Body of pancreas (tissue), 4 donors: ENCODE results near the gene PCYT2. TPM values are rescaled to one million over a fixed set of nuclear protein-coding genes. Genes with fewer than 3 reads are reported as not detected.

ENCODE experiments used
- ATAC-seq: fragments of 150-250 bp; one replicate; pipeline ENCODE4 v1.9.1; 2016
- DNase-seq, 4 donors: peaks; one replicate each; pipeline ENCODE4 v3.0.0-alpha.2; 2019
- H3K27ac ChIP-seq, 4 donors: fragments of 200-600 bp; sonication (generic); 1 replicate in 3 of 4; 2 replicates in 1 of 4; pipeline versions ENCODE4 v1.5.1 to v1.6.1; 2016 to 2019; ENCODE audit warnings: mild to moderate bottlenecking in 1 of 4, mixed read lengths in 1 of 4, moderate library complexity in 1 of 4
- H3K27me3 ChIP-seq, 2 donors: fragments of 200-600 bp; sonication (generic); one replicate each; pipeline ENCODE4 v1.6.0; 2016; ENCODE audit warnings: mild to moderate bottlenecking in 1 of 2
- H3K36me3 ChIP-seq, 2 donors: fragments of 200-600 bp; sonication (generic); replicated peaks in 1 of 2; 2 replicates each; pipeline ENCODE4 v1.5.1; 2016; ENCODE audit warnings: low read depth in 2 of 2; ENCODE audit not compliant: insufficient read depth in 1 of 2
- H3K4me1 ChIP-seq: fragments of 200-600 bp; sonication (generic); one replicate; pipeline ENCODE4 v1.6.0; 2016
- H3K4me3 ChIP-seq, 2 donors: fragments of 200-600 bp; sonication (generic); 1 replicate in 1 of 2; 2 replicates in 1 of 2; pipeline ENCODE4 v1.5.1; 2016 to 2019
- H3K9me3 ChIP-seq, 3 donors: fragments of 200-600 bp; sonication (generic); 1 replicate in 2 of 3; 2 replicates in 1 of 3; pipeline ENCODE4 v1.5.1; 2016
- CTCF ChIP-seq, 7 experiments: fragments of 450-650 bp in 4 of 7; fragments of 200-600 bp in 3 of 7; sonication (generic) in 3 of 7; IDR thresholded peaks; one replicate each; pipeline ENCODE4 v1.5.1; 2016 to 2019; ENCODE audit warnings: antibody characterized with exemption in 7 of 7
- POLR2A ChIP-seq, 3 donors: fragments of 450-650 bp; IDR thresholded peaks; one replicate each; pipeline ENCODE4 v1.6.1; 2016; ENCODE audit warnings: antibody characterized with exemption in 3 of 3, mild to moderate bottlenecking in 2 of 3
- WGBS, 2 donors: methylation state at CpG; one replicate each; pipeline ENCODE4 v1.1.5; 2017; 5-methylcytosine and 5-hydroxymethylcytosine counted together
- intact Hi-C: fragments of 100-400 bp; cut with DNase I; formaldehyde crosslinking; loops from one replicate; pipeline ENCODE4 v1.15.1; 2023
- total RNA-seq, 2 donors: library from RNA; depleted of rRNA; stranded (reverse); fragments of >200 nt; gene quantifications; one replicate each; pipeline ENCODE4 v1.1.0, GENCODE V29; 2016

PCYT2 gene
- total RNA-seq, 2 donors from 2014 or later, result 13.0 to 25.1 TPM

GRCh38 chr17:81867991-81868673, 43.1 kb downstream of the PCYT2 start:
- intact Hi-C loops, result no loop called here
- H3K9me3 ChIP-seq, result no peaks in the 10 kb centered on the region
- H3K4me3 ChIP-seq, result no peak overlapping the region
- no peak for TF ChIP-seq CTCF (IDR thresholded peaks at IDR 0.05)
- peak in 1 of 3 donors; percentile 44 for TF ChIP-seq POLR2A (IDR thresholded peaks at IDR 0.05)
- DNase-seq (peak in 1 of 4 donors; percentile 41), ATAC-seq (no peak)
- peak overlapping the region; percentile 95 to 99 (median 98) for H3K27ac ChIP-seq
- H3K27me3 ChIP-seq, result no peaks in the 10 kb centered on the region
- 55 to 70% methylated on average over 6 to 28 of the region's 28 CpGs for WGBS, 2 donors
- H3K4me1 ChIP-seq, result peaks cover 83% of the 10 kb centered on the region
- no peaks in the 10 kb centered on the region for H3K36me3 ChIP-seq

GRCh38 chr17:81867170-81867990, 43.8 kb downstream of the PCYT2 start:
- ATAC-seq (no peak), DNase-seq (peak; percentile 57 to 76 (median 65))
- Histone ChIP-seq H3K4me1 (peaks cover 79% of the 10 kb centered on the region), H3K4me3 (no peak overlapping the region), H3K36me3 (no peaks in the 10 kb centered on the region), H3K27me3 (no peaks in the 10 kb centered on the region), H3K27ac (peak overlapping the region; percentile 95 to 99 (median 98)), H3K9me3 (no peaks in the 10 kb centered on the region)
- intact Hi-C loops, result no loop called here
- no peak for TF ChIP-seq CTCF (IDR thresholded peaks at IDR 0.05)
- peak in 1 of 3 donors; percentile 46 for TF ChIP-seq POLR2A (IDR thresholded peaks at IDR 0.05)
- WGBS, 2 donors, result 32 to 33% methylated on average over 20 to 22 of the region's 23 CpGs

DNA sequence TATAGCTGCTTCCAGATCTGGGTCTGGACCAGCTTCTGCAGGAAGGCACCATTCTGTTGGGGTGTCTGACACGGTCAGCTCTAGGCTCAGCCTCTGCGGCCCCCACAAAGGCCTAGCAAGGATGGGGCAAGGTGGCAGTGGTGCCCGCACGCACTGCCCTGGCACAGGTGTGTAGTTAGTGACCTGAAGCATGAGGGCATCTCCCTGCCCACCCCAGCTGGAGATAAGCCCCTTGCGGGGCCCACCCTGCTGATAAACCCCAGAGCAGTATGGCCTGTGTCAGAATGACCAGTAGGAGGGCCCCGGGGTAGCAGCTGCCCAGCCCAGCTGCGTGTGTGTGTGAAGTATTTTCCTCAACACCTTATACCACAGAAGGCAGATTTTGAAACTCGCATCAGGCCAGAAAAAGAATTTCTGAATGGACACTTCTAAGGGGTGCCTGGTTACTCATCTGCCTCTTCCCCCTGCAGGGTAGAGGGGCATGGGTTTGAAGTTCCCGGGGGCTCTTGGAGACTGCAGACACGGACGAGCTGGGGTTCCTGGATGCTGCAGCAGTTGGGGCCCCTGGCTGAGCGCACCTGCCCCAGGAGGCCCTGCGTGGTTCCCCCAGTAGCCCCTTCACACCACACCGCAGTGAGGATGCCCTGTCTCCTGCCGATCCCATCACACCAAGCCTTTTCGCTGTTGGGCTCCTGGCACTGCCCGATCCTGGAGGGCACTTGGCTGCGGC, 44.6 kb downstream of the PCYT2 start:
- intact Hi-C loops, result no loop called here
- DNase-seq (no peak), ATAC-seq (no peak)
- Histone ChIP-seq H3K36me3 (no peaks in the 10 kb centered on the region), H3K27ac (peak overlapping the region; percentile 95 to 99 (median 98)), H3K9me3 (no peaks in the 10 kb centered on the region), H3K4me1 (peaks cover 82% of the 10 kb centered on the region), H3K4me3 (no peak overlapping the region), H3K27me3 (no peaks in the 10 kb centered on the region)
- no peak for TF ChIP-seq POLR2A (IDR thresholded peaks at IDR 0.05)
- no peak for TF ChIP-seq CTCF (IDR thresholded peaks at IDR 0.05)
- 60 to 64% methylated on average over 13 to 18 of the region's 18 CpGs for WGBS, 2 donors

- peak overlapping the region; percentile 91 to 98 (median 96) for H3K27ac ChIP-seq
- intact Hi-C loops, result no loop called here
- WGBS, 2 donors, result 29 to 57% methylated on average over 11 to 18 of the region's 18 CpGs
- H3K9me3 ChIP-seq, result no peaks in the 10 kb centered on the region
- TF ChIP-seq POLR2A (IDR thresholded peaks at IDR 0.05) (peak; percentile 76 to 80 (median 79)), CTCF (IDR thresholded peaks at IDR 0.05) (no peak)
- no peaks in the 10 kb centered on the region for H3K27me3 ChIP-seq
- peaks cover 84% of the 10 kb centered on the region for H3K4me1 ChIP-seq
- ATAC-seq (peak; percentile 62), DNase-seq (peak; percentile 97 to 99 (median 98))
- no peaks in the 10 kb centered on the region for H3K36me3 ChIP-seq
- no peak overlapping the region for H3K4me3 ChIP-seq
Measured at GRCh38 chr17:81865733-81866439, 45.3 kb downstream of the PCYT2 start.
